Parathyroid adenoma (tissue), 2 donors: ENCODE data around the gene HIBADH.

Experiments
- H2AFZ ChIP-seq: fragments of 300-600 bp; sonication (generic); one replicate; pipeline ENCODE4 v1.7.0; 2017; ENCODE audit warnings: antibody characterized with exemption, mild to moderate bottlenecking
- H3K27ac ChIP-seq: fragments of 300-600 bp; sonication (generic); one replicate; pipeline ENCODE4 v1.7.0; 2017
- H3K27me3 ChIP-seq: fragments of 300-600 bp; sonication (generic); one replicate; pipeline ENCODE4 v1.7.0; 2017; ENCODE audit warnings: low read length; ENCODE audit not compliant: control insufficient read depth, insufficient read depth
- H3K36me3 ChIP-seq: fragments of 300-600 bp; sonication (generic); one replicate; pipeline ENCODE4 v1.7.0; 2017; ENCODE audit warnings: low read length; ENCODE audit not compliant: control insufficient read depth, insufficient read depth
- H3K4me1 ChIP-seq: fragments of 300-600 bp; sonication (generic); one replicate; pipeline ENCODE4 v1.7.0; 2017; ENCODE audit warnings: control low read depth
- H3K4me2 ChIP-seq: fragments of 300-600 bp; sonication (generic); one replicate; pipeline ENCODE4 v1.7.0; 2017; ENCODE audit warnings: low read length
- H3K4me3 ChIP-seq: fragments of 300-600 bp; sonication (generic); one replicate; pipeline ENCODE4 v1.7.0; 2017; ENCODE audit warnings: low read depth, low read length
- H3K79me2 ChIP-seq: fragments of 300-600 bp; sonication (generic); one replicate; pipeline ENCODE4 v1.7.0; 2017; ENCODE audit warnings: control low read depth
- H3K9ac ChIP-seq: fragments of 300-600 bp; sonication (generic); one replicate; pipeline ENCODE4 v1.7.0; 2017; ENCODE audit warnings: mild to moderate bottlenecking
- H3K9me3 ChIP-seq: fragments of 300-600 bp; sonication (generic); one replicate; pipeline ENCODE4 v1.7.0; 2017; ENCODE audit warnings: low read length; ENCODE audit not compliant: control insufficient read depth
- TF ChIP-seq, protein P1 (sequence below): fragments of 300-600 bp; sonication (generic); IDR thresholded peaks from one replicate; pipeline ENCODE4 v1.7.0; 2017; ENCODE audit warnings: antibody characterized with exemption, mild to moderate bottlenecking
- donor health status: primary hyperparathyroidism.

The HIBADH gene

DNA sequence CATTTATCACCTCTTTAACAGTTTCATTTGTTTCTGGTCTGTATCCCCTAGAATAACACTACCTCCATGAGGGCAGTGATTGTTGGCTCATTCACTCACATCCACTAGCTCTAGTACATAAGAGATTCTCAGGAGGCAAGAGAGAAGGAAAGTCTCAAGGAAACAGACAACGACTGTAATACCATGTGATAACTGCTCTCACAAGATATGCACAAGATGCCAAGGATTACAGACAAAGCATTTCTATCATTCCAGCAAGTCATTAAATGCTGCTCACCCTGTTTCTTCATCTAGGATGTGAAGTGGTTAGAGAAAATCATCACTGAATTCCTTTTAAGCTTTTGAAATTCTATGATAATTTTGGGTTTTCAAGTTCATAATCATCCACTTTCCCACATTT, 115.3 kb downstream of the HIBADH start:
- TF ChIP-seq, protein P1, sequence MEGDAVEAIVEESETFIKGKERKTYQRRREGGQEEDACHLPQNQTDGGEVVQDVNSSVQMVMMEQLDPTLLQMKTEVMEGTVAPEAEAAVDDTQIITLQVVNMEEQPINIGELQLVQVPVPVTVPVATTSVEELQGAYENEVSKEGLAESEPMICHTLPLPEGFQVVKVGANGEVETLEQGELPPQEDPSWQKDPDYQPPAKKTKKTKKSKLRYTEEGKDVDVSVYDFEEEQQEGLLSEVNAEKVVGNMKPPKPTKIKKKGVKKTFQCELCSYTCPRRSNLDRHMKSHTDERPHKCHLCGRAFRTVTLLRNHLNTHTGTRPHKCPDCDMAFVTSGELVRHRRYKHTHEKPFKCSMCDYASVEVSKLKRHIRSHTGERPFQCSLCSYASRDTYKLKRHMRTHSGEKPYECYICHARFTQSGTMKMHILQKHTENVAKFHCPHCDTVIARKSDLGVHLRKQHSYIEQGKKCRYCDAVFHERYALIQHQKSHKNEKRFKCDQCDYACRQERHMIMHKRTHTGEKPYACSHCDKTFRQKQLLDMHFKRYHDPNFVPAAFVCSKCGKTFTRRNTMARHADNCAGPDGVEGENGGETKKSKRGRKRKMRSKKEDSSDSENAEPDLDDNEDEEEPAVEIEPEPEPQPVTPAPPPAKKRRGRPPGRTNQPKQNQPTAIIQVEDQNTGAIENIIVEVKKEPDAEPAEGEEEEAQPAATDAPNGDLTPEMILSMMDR: no peak
- Histone ChIP-seq H3K4me1 (no peaks in the 10 kb centered on the region), H3K36me3 (no peaks in the 10 kb centered on the region), H3K9me3 (no peaks in the 10 kb centered on the region), H3K79me2 (no peaks in the 10 kb centered on the region), H2AFZ (no peak overlapping the region), H3K4me2 (no peak overlapping the region), H3K27me3 (no peaks in the 10 kb centered on the region), H3K9ac (no peak overlapping the region), H3K27ac (no peak overlapping the region), H3K4me3 (no peak overlapping the region)

GRCh38 chr7:27546610-27547009, 116.1 kb downstream of the HIBADH start:
- Histone ChIP-seq H3K9me3 (no peaks in the 10 kb centered on the region), H3K36me3 (no peaks in the 10 kb centered on the region), H3K79me2 (no peaks in the 10 kb centered on the region), H3K4me2 (no peak overlapping the region), H2AFZ (no peak overlapping the region), H3K27me3 (no peaks in the 10 kb centered on the region), H3K4me3 (no peak overlapping the region), H3K27ac (no peak overlapping the region), H3K4me1 (no peaks in the 10 kb centered on the region), H3K9ac (no peak overlapping the region)
- TF ChIP-seq, protein P1: no peak

DNA sequence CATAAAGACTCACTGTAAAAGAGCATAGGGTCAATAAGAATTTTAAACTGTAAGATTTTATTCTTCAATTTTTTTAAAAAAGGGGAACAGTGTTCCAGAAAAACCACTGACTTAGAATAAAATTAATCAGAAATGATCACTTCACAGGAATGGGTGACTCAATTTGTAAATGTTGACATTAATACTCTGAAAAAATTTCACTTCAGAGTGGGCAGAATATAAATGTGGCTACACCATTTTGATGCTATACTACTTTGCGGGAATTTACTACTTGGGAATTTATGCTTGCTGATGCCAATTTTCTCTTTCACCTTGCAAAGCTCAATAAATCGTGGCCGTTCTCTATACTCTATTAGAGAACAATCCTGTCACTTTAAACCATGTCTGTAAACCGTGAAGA, 126.9 kb downstream of the HIBADH start:
- no peak overlapping the region for H3K4me2 ChIP-seq
- H3K9ac ChIP-seq: no peak overlapping the region
- no peak overlapping the region for H2AFZ ChIP-seq
- H3K4me1 ChIP-seq: no peaks in the 10 kb centered on the region
- TF ChIP-seq, protein P1: no peak
- no peak overlapping the region for H3K27ac ChIP-seq
- H3K9me3 ChIP-seq: no peaks in the 10 kb centered on the region
- H3K4me3 ChIP-seq: no peak overlapping the region
- no peaks in the 10 kb centered on the region for H3K27me3 ChIP-seq
- no peaks in the 10 kb centered on the region for H3K79me2 ChIP-seq
- H3K36me3 ChIP-seq: no peaks in the 10 kb centered on the region

GRCh38 chr7:27533652-27534081, 129.0 kb downstream of the HIBADH start:
- Histone ChIP-seq H3K79me2 (no peaks in the 10 kb centered on the region), H3K4me2 (no peak overlapping the region), H2AFZ (no peak overlapping the region), H3K36me3 (no peaks in the 10 kb centered on the region), H3K4me3 (no peak overlapping the region), H3K4me1 (no peaks in the 10 kb centered on the region), H3K27me3 (no peaks in the 10 kb centered on the region), H3K9me3 (no peaks in the 10 kb centered on the region), H3K9ac (no peak overlapping the region), H3K27ac (no peak overlapping the region)
- TF ChIP-seq, protein P1: no peak

- Histone ChIP-seq H3K4me3 (no peak overlapping the region), H3K27ac (no peak overlapping the region), H2AFZ (no peak overlapping the region), H3K9ac (no peak overlapping the region), H3K79me2 (no peaks in the 10 kb centered on the region), H3K4me1 (no peaks in the 10 kb centered on the region), H3K36me3 (no peaks in the 10 kb centered on the region), H3K9me3 (no peaks in the 10 kb centered on the region), H3K27me3 (no peaks in the 10 kb centered on the region), H3K4me2 (no peak overlapping the region)
- TF ChIP-seq, protein P1: no peak
Measured at GRCh38 chr7:27532314-27532713, 130.4 kb downstream of the HIBADH start.
